GM19372 (cell line): ENCODE results near the gene SLC12A4.
A peak's percentile ranks its signal among the peaks of the same experiment; 100 is the strongest.
"Not testable (repeated sequence)": the region's sequence is repeated elsewhere in the genome, so short reads cannot be mapped to it uniquely, and the experiment has no call there.

Experiments
- ATAC-seq: cut with Tn5 transposase; IDR thresholded peaks from one replicate; pipeline ENCODE4 v1.9.1; 2021; ENCODE audit warnings: mild to moderate bottlenecking, low read depth, moderate library complexity; ENCODE audit not compliant: unreplicated experiment

The SLC12A4 gene

GRCh38 chr16:67943619-67944504 is 24.6 kb downstream of the SLC12A4 start, which contains the start of gene LCAT:
TSS of gene LCAT (minus strand) at chr16:67944120. CDS start at chr16:67944101, 19 bp downstream.
- no peak for ATAC-seq

GRCh38 chr16:67943256-67943618 is 25.2 kb downstream of the SLC12A4 start:
- ATAC-seq, result no peak

DNA sequence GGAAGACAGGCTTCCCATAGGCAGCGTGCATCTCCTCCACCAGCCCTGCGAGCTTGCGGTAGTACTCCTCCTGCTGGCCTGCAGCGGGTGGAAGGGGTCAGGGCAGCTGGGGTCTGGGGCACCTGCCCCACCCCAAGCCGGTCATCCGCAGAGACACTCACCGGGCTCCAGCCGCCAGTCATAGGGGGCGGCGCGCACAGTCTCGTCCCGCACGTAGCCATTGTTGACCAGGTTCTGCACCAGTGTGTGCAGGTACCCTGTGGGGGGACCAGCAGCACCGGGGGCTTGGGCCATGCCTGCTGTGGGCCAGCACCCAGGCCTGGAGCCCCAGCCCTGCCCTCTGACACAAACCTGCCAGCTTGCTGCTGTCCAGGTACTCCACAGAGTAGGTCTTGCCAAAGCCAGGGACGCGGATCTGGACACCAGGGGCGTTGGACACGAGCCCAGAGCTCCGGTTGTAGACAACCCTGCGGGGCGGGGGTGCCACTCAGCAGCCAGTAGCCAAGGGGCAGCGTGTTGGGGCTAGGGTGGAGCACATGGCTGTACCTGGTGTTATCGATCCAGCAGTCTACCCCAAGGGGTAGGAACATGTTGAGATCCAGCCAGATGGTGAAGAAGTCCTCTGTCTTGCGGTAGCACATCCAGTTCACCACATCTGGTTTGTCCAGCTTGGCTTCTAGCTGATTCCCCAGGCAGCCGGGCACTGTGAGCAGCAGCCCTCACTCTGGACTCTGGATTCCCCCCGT is 25.8 kb downstream of the SLC12A4 start:
- ATAC-seq, result no peak

GRCh38 chr16:67942200-67942509 is 26.3 kb downstream of the SLC12A4 start:
- no peak for ATAC-seq

DNA sequence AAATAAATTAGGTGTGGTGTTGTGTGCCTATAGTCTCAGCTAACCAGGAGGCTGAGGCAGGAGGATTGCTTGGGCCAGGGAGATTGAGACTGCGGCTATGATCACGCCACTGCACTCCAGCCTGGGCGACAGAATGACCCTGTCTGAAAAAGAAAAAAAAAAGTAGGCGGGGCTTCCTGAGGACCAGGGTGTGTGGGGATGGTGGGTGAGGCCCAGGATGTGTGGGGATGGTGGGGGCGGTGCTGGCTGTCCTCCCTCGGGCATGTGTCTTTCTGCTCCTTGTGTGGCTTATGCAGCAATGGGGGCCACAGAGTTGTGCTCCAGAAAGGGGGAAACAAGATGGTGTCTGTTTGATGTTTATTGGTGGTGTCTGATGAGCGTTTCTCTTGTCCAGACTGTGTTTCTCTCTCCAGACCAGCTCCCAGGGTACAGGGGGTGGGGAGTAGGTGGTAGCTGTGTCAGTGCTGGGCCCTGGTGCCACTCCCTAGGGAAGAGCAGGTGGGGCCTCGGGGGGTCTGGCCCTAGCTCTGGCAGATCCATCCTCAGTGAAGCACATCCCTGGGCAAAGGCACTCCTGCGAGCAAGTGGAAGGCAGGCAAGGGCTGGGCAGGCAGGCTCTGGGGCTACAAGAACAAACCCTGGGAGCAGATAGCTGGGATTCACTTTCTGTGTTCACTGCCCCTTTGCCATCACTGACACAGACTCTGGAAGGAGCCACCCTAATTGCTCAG is 26.8 kb downstream of the SLC12A4 start:
- ATAC-seq, result no peak

- no peak for ATAC-seq
Measured at GRCh38 chr16:67940446-67941089, 27.9 kb downstream of the SLC12A4 start.

DNA sequence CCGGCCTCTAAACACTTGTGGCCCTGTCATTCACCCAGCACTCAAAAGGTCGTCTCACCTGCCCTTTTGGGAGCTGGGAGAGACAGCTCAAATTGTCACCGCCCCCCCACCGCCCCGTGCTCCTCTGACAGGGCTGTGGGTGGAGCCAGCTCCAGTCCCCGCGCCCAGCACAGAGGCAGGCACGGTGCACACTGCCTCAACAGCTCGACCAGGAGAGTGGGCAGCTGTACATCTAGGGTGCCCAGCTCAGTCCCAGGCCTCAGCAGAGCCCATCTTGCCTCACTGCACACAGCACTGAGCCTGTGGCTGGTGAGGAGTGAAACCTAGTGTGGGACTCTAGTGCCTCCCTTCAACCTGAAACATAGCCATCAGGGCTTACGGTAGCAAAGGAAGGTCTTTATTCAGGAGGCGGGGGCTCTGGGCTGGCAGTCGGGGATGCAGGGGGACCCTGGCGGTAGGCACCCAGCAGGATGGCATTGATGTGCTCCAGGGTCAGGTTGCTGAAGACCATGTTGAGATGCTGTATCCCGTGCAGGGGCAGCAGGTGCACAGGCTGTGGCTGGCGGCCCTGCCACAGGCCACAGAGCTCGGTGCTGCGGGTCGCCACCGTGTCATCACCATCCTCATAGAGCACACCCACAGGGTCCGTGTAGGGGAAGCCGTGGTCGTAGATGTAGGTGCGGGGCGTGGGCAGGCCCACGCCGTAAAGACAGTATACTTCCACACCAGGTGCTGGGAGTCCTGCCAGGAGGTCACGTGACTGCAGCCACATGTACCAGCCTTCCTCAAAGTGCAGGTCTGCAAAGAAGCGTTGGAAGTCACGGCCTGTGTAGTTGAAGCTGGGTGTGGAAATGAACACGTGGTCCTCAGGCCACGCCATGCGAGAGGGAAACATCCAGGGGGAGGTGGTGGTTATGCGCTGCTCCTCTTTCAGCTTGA is 28.7 kb downstream of the SLC12A4 start:
- no peak for ATAC-seq

GRCh38 chr16:67937713-67938112 is 30.7 kb downstream of the SLC12A4 start:
- ATAC-seq, result not testable (repeated sequence)

DNA sequence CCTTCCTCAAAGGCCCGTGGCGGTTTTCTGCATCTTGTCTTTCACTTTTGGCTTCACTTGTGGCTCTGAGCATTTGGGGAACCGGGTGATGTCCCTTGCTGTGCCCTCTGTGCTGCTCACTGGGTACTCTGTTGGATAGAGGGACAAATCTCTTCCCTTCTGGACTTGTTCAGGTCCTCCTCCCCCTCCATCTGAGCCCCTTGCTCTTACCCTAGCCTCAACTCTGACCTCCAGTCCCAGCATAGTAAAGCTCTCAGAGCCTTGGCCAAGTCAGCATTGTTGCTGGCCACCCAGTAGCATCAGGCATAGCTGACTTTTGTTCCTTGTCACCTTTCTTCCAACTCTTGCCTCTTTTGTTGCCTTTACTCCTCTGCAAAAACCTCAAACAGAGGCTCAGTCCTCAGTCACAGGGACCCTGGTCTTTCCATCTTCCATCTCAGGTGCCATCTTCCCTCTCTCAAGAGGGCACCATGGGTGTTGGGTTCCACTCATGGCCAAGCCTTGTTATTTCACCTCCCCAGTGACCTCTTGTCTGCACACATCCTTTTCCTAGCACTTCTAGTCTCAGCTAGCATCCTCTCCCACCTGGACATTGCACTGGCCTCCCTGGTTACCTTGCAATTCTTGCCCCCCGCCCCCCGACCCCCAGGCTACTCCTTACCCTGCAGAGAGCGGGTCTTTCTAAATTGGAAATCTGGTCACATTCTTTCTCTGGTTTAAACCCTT is 31.4 kb downstream of the SLC12A4 start:
- ATAC-seq, result peak; percentile 43

- ATAC-seq, result peak; percentile 6
Measured at GRCh38 chr16:67936124-67936879, 32.1 kb downstream of the SLC12A4 start, which contains the start of gene PSMB10. TSS of gene PSMB10 (minus strand) at chr16:67936850. CDS start at chr16:67936749, 101 bp downstream.

DNA sequence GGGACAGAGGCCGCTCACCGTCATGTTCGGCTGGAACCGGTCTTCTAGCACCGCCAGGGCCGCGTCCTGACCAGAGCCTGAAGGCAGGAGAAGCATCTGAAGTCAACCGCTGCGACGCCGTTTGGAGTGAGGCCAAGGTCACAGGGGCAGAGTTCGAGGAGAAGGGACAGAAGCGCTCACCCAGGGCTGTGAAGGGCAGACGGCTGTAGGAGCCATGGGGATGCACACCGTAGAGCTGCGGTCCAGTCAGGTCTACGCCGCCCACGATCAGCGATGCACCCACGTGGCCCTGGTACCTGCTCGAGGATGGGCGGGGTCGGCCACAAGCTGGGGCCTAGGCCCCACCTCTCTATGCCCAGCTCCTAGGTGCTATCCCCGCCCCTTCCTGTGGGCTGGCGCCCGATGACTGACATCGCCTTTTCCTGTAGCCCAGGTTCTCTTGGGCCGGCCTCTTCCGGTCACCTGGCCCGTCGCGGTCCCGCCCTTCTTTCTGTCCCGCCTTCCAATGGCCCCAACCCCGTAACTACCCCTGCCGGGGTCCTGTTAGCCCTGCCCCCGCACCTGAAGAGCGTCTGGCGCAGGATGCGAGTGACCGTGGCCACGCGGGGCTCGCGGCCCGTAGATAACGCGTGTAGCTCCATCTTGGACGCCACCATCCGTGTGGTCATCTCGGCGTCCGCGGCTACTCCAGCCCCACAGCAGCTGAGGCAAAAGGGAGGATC is 32.9 kb downstream of the SLC12A4 start:
- ATAC-seq, result peak; percentile 88

DNA sequence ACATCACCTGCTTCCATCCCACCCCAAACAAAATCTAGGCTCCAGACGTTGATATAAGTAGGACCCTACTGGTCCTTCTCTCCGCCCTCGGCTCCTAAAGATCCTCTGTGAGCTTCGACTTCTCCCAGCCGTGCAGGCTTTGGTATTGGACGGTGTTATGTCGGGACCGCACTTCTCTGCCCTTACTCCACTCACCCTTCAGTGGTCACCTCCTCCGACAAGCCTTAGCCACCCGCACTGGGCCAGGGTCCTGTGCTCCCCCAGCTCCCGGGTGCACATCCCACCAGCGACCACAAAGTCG is 33.4 kb downstream of the SLC12A4 start:
- ATAC-seq, result no peak

DNA sequence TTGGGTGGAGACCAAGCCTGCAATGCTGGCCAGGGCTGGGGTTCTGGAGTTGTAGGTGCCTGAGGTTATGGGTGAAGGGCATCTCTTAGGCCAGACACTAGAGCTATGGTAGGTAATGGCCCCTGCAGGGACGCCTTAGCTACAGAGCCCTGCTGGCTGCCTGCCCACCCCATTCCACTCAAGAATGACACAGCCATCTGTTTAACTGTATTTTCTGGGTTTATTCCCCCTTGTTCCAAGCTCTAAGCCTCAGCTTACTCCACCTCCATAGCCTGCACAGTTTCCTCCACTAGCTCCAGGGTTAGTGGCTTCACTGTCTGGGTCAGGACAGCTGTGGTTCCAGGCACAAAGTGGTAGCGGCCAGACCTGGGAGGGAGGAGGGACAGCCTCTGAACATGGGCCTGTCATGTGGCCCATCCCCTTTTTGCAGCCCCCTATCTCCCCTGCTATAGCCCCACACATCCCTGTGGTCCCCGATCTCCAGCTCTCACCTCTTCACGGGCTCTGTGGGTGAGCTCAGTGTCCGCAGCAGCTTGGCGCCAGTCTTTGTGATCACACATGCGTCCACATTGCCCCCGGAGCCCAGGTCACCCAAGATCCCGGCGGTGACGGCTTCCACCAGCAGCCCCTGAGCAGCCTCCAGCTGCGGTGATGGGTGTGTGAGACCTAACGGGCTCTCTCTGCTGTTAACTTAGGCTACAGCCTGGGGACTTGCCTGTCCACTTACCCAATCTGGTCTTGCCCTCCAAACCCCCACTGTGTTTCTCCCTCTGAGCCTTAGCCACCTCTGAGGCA is 33.9 kb downstream of the SLC12A4 start:
- no peak for ATAC-seq

DNA sequence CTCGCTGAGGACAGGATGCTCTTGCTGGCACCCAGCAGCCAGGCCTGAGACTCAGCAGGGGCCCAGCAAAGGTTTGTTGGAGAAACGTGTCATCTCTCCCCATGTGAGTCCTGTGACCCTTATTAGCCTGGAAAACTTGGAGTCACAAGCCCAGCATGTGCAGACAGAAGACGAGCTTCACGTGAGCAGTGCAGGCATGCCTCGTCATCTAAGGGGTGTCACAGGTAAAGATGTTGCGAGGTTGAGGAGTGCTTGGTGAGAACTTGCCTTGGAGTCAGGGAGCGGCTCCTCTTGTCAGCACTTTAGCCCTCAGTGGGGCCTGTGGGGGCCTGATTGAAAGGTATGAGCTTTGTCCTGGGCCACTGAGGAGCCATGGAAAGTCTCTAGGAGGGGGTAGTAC is 34.6 kb downstream of the SLC12A4 start:
- no peak for ATAC-seq

DNA sequence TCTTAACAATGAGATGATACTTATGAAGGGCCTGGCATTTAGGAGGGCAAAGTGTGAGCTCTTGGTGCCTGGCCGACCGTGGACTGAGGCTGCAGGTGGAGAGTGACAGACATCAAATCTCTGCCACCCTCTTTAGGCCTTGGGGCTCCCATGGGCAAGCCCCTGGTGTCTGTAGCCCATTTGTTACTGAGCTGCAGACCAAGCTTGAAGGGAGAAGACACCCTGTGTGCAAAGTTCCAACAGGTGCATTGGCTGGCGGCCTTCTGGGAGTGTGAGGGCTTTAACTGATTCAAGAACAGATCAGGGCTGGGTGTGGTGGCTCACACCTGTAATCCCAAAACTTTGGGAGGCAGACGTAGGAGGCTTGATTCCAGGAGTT is 36.0 kb downstream of the SLC12A4 start:
- no peak for ATAC-seq

DNA sequence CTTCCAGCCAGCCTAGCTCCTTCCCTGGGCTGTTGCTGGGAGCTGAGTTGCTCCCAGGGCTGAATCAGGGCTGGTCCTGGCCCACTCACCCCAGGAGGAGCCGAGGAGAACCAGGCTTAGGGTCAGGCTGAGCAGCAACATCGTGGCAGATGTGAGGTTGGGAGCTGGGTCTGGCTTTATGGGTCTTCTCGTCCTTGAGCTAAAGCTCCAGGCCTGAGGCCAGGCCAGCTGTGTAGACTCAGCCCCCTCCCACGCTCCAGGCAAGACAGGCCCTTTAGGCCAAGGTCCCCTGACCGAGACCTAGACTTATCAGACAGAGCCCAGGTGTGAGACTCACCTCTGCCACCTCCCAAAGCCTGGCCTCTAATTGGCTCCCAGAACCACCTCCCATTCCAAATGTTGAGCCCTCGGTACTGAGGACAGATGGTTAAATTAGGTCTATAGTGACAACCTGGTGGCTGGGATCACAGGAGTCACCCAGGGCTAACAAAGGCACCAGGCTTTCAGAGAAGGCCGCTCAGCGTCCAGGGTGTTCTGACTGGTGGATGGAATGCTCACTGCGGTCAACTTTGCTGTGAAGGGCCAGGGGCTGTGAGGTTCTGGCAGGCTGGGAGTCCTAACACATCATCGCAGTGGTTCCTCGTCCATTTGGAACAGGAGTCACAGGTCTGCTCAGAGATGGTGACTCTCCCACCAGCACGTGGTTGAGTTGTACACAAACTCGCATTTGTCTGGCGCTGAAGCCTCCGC is 36.5 kb downstream of the SLC12A4 start, which contains the start of gene CTRL:
Gene CTRL (minus strand): TSS at position 151 of the 750 bp plus-strand sequence. CDS start 10 bp downstream, at position 141.
- ATAC-seq, result no peak
